ENCODE data around the gene GLB1L3. TPM values are rescaled to one million over a fixed set of nuclear protein-coding genes. Genes with fewer than 3 reads are reported as not detected.

The GLB1L3 gene
- total RNA-seq, 2 donors from 2014 or later: 7.8 to 14.5 TPM

- H3K27me3 ChIP-seq (replicated peaks; ENCODE audit: insufficient read depth): no peaks in the 10 kb centered on the region
- no peak for DNase-seq (ENCODE audit: low spot score)
- intact Hi-C loops (cut with DNase I): no loop called here
- no peaks in the 10 kb centered on the region for H3K9me3 ChIP-seq
- H3K4me3 ChIP-seq: no peak overlapping the region
- no peak overlapping the region for H3K27ac ChIP-seq
- TF ChIP-seq POLR2A (IDR thresholded peaks at IDR 0.05) (no peak), POLR2AphosphoS5 (IDR thresholded peaks at IDR 0.05) (no peak), CTCF (IDR thresholded peaks at IDR 0.05) (no peak)
- H3K4me1 ChIP-seq (replicated peaks): no peaks in the 10 kb centered on the region
- 87% methylated on average over 4 of the region's 4 CpGs for WGBS
- no peaks in the 10 kb centered on the region for H3K36me3 ChIP-seq
Observed at GRCh38 chr11:134243913-134244312, 32.3 kb upstream of the GLB1L3 start.

- no peak for TF ChIP-seq POLR2AphosphoS5 (IDR thresholded peaks at IDR 0.05)
- peak in 3 of 4 experiments; percentile 28 to 46 (median 35) for TF ChIP-seq CTCF (IDR thresholded peaks at IDR 0.05)
- Histone ChIP-seq H3K9me3 (no peaks in the 10 kb centered on the region), H3K4me3 (no peak overlapping the region), H3K27ac (no peak overlapping the region), H3K4me1 (replicated peaks) (no peaks in the 10 kb centered on the region), H3K27me3 (replicated peaks; ENCODE audit: insufficient read depth) (no peaks in the 10 kb centered on the region), H3K36me3 (peaks cover 0 to 4% of the 10 kb centered on the region in 2 donors)
- DNase-seq (ENCODE audit: low spot score): no peak
- 45% methylated on average over 7 of the region's 7 CpGs for WGBS
- intact Hi-C loops (cut with DNase I): no loop called here
Observed at GRCh38 chr11:134244593-134244992, 31.6 kb upstream of the GLB1L3 start.

GRCh38 chr11:134245434-134245833 is 30.7 kb upstream of the GLB1L3 start:
- Histone ChIP-seq H3K27me3 (replicated peaks; ENCODE audit: insufficient read depth) (no peaks in the 10 kb centered on the region), H3K27ac (peak overlapping the region in 1 of 2 donors; percentile 51), H3K36me3 (peaks cover 0 to 4% of the 10 kb centered on the region in 2 donors), H3K9me3 (no peaks in the 10 kb centered on the region), H3K4me1 (replicated peaks) (no peaks in the 10 kb centered on the region), H3K4me3 (no peak overlapping the region)
- DNase-seq (ENCODE audit: low spot score): no peak
- TF ChIP-seq POLR2A (IDR thresholded peaks at IDR 0.05) (no peak), CTCF (IDR thresholded peaks at IDR 0.05) (no peak), POLR2AphosphoS5 (IDR thresholded peaks at IDR 0.05) (no peak)
- intact Hi-C loops (cut with DNase I): no loop called here
- 88% methylated on average over 13 of the region's 14 CpGs for WGBS

- Histone ChIP-seq H3K27me3 (replicated peaks; ENCODE audit: insufficient read depth) (no peaks in the 10 kb centered on the region), H3K4me3 (no peak overlapping the region), H3K4me1 (replicated peaks) (no peaks in the 10 kb centered on the region), H3K36me3 (peaks cover 0 to 4% of the 10 kb centered on the region in 2 donors), H3K27ac (peak overlapping the region; percentile 34 to 51), H3K9me3 (no peaks in the 10 kb centered on the region)
- intact Hi-C loops (cut with DNase I): no loop called here
- 83% methylated on average over 11 of the region's 11 CpGs for WGBS
- DNase-seq (ENCODE audit: low spot score): no peak
- TF ChIP-seq POLR2A (IDR thresholded peaks at IDR 0.05) (no peak), CTCF (IDR thresholded peaks at IDR 0.05) (no peak), POLR2AphosphoS5 (IDR thresholded peaks at IDR 0.05) (no peak)
Observed at GRCh38 chr11:134246100-134246499, 30.1 kb upstream of the GLB1L3 start.

- intact Hi-C loops (cut with DNase I): no loop called here
- Histone ChIP-seq H3K27me3 (replicated peaks; ENCODE audit: insufficient read depth) (no peaks in the 10 kb centered on the region), H3K36me3 (peaks cover 0 to 4% of the 10 kb centered on the region in 2 donors), H3K9me3 (no peaks in the 10 kb centered on the region), H3K4me3 (no peak overlapping the region), H3K27ac (peak overlapping the region; percentile 50 to 51), H3K4me1 (replicated peaks) (no peaks in the 10 kb centered on the region)
- DNase-seq (ENCODE audit: low spot score): peak; percentile 56
- 44% methylated on average over 4 of the region's 4 CpGs for WGBS
- TF ChIP-seq CTCF (IDR thresholded peaks at IDR 0.05) (no peak), POLR2AphosphoS5 (IDR thresholded peaks at IDR 0.05) (peak; percentile 71), POLR2A (IDR thresholded peaks at IDR 0.05) (no peak)
Observed at GRCh38 chr11:134246678-134247077, 29.5 kb upstream of the GLB1L3 start.
